Smooth muscle cell (in vitro differentiated cells): ENCODE results near the gene LRRC74B. TPM values are rescaled to one million over a fixed set of nuclear protein-coding genes. Genes with fewer than 3 reads are reported as not detected.
"Not testable (repeated sequence)": the region's sequence is repeated elsewhere in the genome, so short reads cannot be mapped to it uniquely, and the experiment has no call there.

ENCODE experiments used
- DNase-seq: peaks from one replicate; lab custom pipeline; 2025; ENCODE audit not compliant: unreplicated experiment; lab: John Stamatoyannopoulos, UW
- H2AFZ ChIP-seq: fragments of 200-600 bp; sonication (generic); 2 replicates; pipeline ENCODE4 v1.6.0; 2016; ENCODE audit warnings: antibody characterized with exemption, low read depth, mild to moderate bottlenecking
- H3F3A ChIP-seq: fragments of 200-600 bp; sonication (generic); 2 replicates; pipeline ENCODE4 v1.6.0; 2017; ENCODE audit warnings: antibody characterized with exemption, low read depth
- H3K27ac ChIP-seq: fragments of 200-600 bp; sonication (generic); 2 replicates; pipeline ENCODE4 v1.5.1; 2016; ENCODE audit warnings: low read depth, mild to moderate bottlenecking
- H3K27me3 ChIP-seq: fragments of 200-600 bp; sonication (generic); 2 replicates; pipeline ENCODE4 v1.6.1; 2016; ENCODE audit warnings: low read depth, mild to moderate bottlenecking
- H3K36me3 ChIP-seq: fragments of 200-600 bp; sonication (generic); 2 replicates; pipeline ENCODE4 v1.5.1; 2016; ENCODE audit warnings: low read depth
- H3K4me1 ChIP-seq: fragments of 200-600 bp; sonication (generic); 2 replicates; pipeline ENCODE4 v1.5.1; 2016; ENCODE audit warnings: low read depth
- H3K4me2 ChIP-seq: fragments of 200-600 bp; sonication (generic); 2 replicates; pipeline ENCODE4 v1.6.0; 2016; ENCODE audit warnings: mild to moderate bottlenecking
- H3K4me3 ChIP-seq: fragments of 200-600 bp; sonication (generic); 2 replicates; pipeline ENCODE4 v1.5.1; 2016; ENCODE audit warnings: mild to moderate bottlenecking
- H3K79me2 ChIP-seq: fragments of 200-600 bp; sonication (generic); 2 replicates; pipeline ENCODE4 v1.6.0; 2016; ENCODE audit warnings: low read depth, mild to moderate bottlenecking
- H3K9ac ChIP-seq: fragments of 200-600 bp; sonication (generic); 2 replicates; pipeline ENCODE4 v1.6.0; 2016; ENCODE audit warnings: low read depth
- H3K9me3 ChIP-seq: fragments of 200-600 bp; sonication (generic); replicated peaks from 2 replicates; pipeline ENCODE4 v1.5.1; 2016; ENCODE audit warnings: low read depth
- H4K20me1 ChIP-seq: fragments of 200-600 bp; sonication (generic); 2 replicates; pipeline ENCODE4 v1.6.0; 2016; ENCODE audit warnings: low read depth
- CTCF ChIP-seq: fragments of 200-600 bp; sonication (generic); IDR thresholded peaks from 2 replicates; pipeline ENCODE4 v1.5.1; 2017; ENCODE audit warnings: borderline replicate concordance, mild to moderate bottlenecking, antibody characterized with exemption; ENCODE audit not compliant: insufficient read depth, poor library complexity, severe bottlenecking
- WGBS: methylation state at CpG from one replicate; pipeline ENCODE4 v1.1.7; 2016; ENCODE audit warnings: low lambda C conversion rate; 5-methylcytosine and 5-hydroxymethylcytosine counted together
- polyA plus RNA-seq: library from polyadenylated mRNA; unstranded; fragments of >200 nt; fragmentation: Nextera tagmentation; extraction: Ambion mirVana; gene quantifications from 2 replicates; pipeline ENCODE4 v1.2.1, GENCODE V29; 2016
- total RNA-seq: library from RNA; depleted of rRNA; stranded (reverse); fragments of >200 nt; gene quantifications from 2 replicates; pipeline ENCODE4 v1.2.3, GENCODE V29; 2014

LRRC74B gene
- total and polyA plus RNA-seq, 2 experiments from 2014 or later, result not detected

- Histone ChIP-seq H2AFZ (no peak overlapping the region), H3K36me3 (no peaks in the 10 kb centered on the region), H3K9me3 (no peaks in the 10 kb centered on the region), H3K79me2 (no peaks in the 10 kb centered on the region), H3F3A (no peaks in the 10 kb centered on the region), H3K27me3 (no peaks in the 10 kb centered on the region), H3K27ac (no peak overlapping the region), H3K9ac (no peak overlapping the region), H4K20me1 (no peaks in the 10 kb centered on the region), H3K4me1 (no peaks in the 10 kb centered on the region), H3K4me2 (no peak overlapping the region), H3K4me3 (no peak overlapping the region)
- 58% methylated on average over 7 of the region's 7 CpGs for WGBS
- no peak for TF ChIP-seq CTCF
- no peak for DNase-seq
These were observed 10.2 kb downstream of the LRRC74B start for GRCh38 chr22:21055880-21056319.

GRCh38 chr22:21060363-21060762, 14.6 kb downstream of the LRRC74B start:
- not testable (repeated sequence) for H3K27me3 ChIP-seq, H3K4me2 ChIP-seq, H3K27ac ChIP-seq, H2AFZ ChIP-seq, H3K36me3 ChIP-seq, H3F3A ChIP-seq, H4K20me1 ChIP-seq, H3K4me1 ChIP-seq, H3K4me3 ChIP-seq, DNase-seq, H3K9ac ChIP-seq, H3K79me2 ChIP-seq, H3K9me3 ChIP-seq
- 96% methylated on average over 7 of the region's 8 CpGs for WGBS

GRCh38 chr22:21061660-21062321, 16.0 kb downstream of the LRRC74B start:
- not testable (repeated sequence) for H3K79me2 ChIP-seq, DNase-seq, H4K20me1 ChIP-seq, H3F3A ChIP-seq, H3K27me3 ChIP-seq, H3K9me3 ChIP-seq, H3K4me2 ChIP-seq, H3K4me3 ChIP-seq, H3K9ac ChIP-seq, H2AFZ ChIP-seq, H3K36me3 ChIP-seq, H3K4me1 ChIP-seq, H3K27ac ChIP-seq
- 91% methylated on average over 18 of the region's 18 CpGs for WGBS

- H3K27me3 ChIP-seq, H3K27ac ChIP-seq, H3K79me2 ChIP-seq, H3K9me3 ChIP-seq, H3K4me2 ChIP-seq, H3F3A ChIP-seq, H3K9ac ChIP-seq, H2AFZ ChIP-seq, H3K4me3 ChIP-seq, DNase-seq, H4K20me1 ChIP-seq, H3K4me1 ChIP-seq, H3K36me3 ChIP-seq: not testable (repeated sequence)
- 92% methylated on average over 11 of the region's 11 CpGs for WGBS
These were observed 18.7 kb downstream of the LRRC74B start for GRCh38 chr22:21064425-21064824.

GRCh38 chr22:21064917-21065864, 19.4 kb downstream of the LRRC74B start:
- Histone ChIP-seq H3K4me1 (no peaks in the 10 kb centered on the region), H3K4me2 (no peak overlapping the region), H3K27me3 (no peaks in the 10 kb centered on the region), H3K79me2 (no peaks in the 10 kb centered on the region), H4K20me1 (no peaks in the 10 kb centered on the region), H3K9ac (no peak overlapping the region), H3K4me3 (no peak overlapping the region), H3K36me3 (no peaks in the 10 kb centered on the region), H3K27ac (no peak overlapping the region), H3F3A (no peaks in the 10 kb centered on the region), H2AFZ (no peak overlapping the region), H3K9me3 (no peaks in the 10 kb centered on the region)
- WGBS, result 80% methylated on average over 13 of the region's 13 CpGs
- DNase-seq, result no peak
- TF ChIP-seq CTCF, result no peak
